Islet of Langerhans (tissue), 1 donor: ENCODE data around the gene SETD2.

Experiments
- FAIRE-seq: peaks from one replicate; lab custom pipeline; 2011; peaks lifted over from hg19 to GRCh38; lab: Jason Lieb, UNC

SETD2 gene

GRCh38 chr3:46996689-46997452, 167.0 kb downstream of the SETD2 start:
- FAIRE-seq, result no peak

GRCh38 chr3:46995901-46996562, 167.9 kb downstream of the SETD2 start:
- FAIRE-seq, result no peak

- FAIRE-seq, result no peak
Measured at GRCh38 chr3:46994801-46995731, 168.8 kb downstream of the SETD2 start.

- no peak for FAIRE-seq
Measured at GRCh38 chr3:46993986-46994385, 169.9 kb downstream of the SETD2 start.

GRCh38 chr3:46993292-46993691, 170.6 kb downstream of the SETD2 start:
- no peak for FAIRE-seq

GRCh38 chr3:46992231-46992630, 171.7 kb downstream of the SETD2 start:
- no peak for FAIRE-seq

- FAIRE-seq, result no peak
Measured at GRCh38 chr3:46991406-46992165, 172.3 kb downstream of the SETD2 start.

- FAIRE-seq, result no peak
Measured at GRCh38 chr3:46990573-46991374, 173.1 kb downstream of the SETD2 start.

GRCh38 chr3:46989146-46989810, 174.6 kb downstream of the SETD2 start:
- FAIRE-seq, result no peak

- no peak for FAIRE-seq
Measured at GRCh38 chr3:46988616-46989015, 175.3 kb downstream of the SETD2 start.

GRCh38 chr3:46987743-46988401, 176.0 kb downstream of the SETD2 start:
- no peak for FAIRE-seq

- no peak for FAIRE-seq
Measured at GRCh38 chr3:46987319-46987742, 176.6 kb downstream of the SETD2 start.

GRCh38 chr3:46986782-46987310, 177.1 kb downstream of the SETD2 start:
- FAIRE-seq, result no peak

- FAIRE-seq, result no peak
Measured at GRCh38 chr3:46986055-46986730, 177.7 kb downstream of the SETD2 start.

GRCh38 chr3:46985588-46985987, 178.3 kb downstream of the SETD2 start:
- no peak for FAIRE-seq

- no peak for FAIRE-seq
Measured at GRCh38 chr3:46984591-46985459, 179.1 kb downstream of the SETD2 start.

GRCh38 chr3:46982546-46982945, 181.4 kb downstream of the SETD2 start:
- no peak for FAIRE-seq

GRCh38 chr3:46981932-46982471, 181.9 kb downstream of the SETD2 start:
- FAIRE-seq, result no peak
